ENCODE measurements around the gene MMP24OS.

Gene MMP24OS

DNA sequence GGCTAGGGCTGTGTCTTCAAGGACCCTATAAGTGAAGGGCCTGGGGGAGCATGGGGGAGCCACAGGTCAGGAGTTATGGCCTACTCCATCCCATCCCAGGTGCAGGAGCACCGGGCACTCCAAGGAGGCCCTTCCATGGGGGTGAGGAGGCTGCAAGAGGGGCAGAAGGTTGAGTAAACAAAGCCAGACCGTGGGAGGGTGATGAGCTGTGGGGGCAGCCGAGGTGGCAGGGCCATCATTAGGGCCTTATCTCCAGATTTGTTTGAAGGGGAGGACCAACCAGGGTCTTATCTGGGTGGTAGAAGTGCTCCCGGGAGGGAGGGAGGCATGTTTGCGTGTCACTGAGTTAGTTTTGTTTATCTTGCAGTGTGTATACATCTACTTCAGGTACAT, 16.4 kb upstream of the MMP24OS start:
- no peak overlapping the region for H3K27ac ChIP-seq
- TF ChIP-seq ZFX (IDR thresholded peaks at IDR 0.05), result no peak
- no peak for TF ChIP-seq CTCF (conservative IDR thresholded peaks at IDR 0.05)

DNA sequence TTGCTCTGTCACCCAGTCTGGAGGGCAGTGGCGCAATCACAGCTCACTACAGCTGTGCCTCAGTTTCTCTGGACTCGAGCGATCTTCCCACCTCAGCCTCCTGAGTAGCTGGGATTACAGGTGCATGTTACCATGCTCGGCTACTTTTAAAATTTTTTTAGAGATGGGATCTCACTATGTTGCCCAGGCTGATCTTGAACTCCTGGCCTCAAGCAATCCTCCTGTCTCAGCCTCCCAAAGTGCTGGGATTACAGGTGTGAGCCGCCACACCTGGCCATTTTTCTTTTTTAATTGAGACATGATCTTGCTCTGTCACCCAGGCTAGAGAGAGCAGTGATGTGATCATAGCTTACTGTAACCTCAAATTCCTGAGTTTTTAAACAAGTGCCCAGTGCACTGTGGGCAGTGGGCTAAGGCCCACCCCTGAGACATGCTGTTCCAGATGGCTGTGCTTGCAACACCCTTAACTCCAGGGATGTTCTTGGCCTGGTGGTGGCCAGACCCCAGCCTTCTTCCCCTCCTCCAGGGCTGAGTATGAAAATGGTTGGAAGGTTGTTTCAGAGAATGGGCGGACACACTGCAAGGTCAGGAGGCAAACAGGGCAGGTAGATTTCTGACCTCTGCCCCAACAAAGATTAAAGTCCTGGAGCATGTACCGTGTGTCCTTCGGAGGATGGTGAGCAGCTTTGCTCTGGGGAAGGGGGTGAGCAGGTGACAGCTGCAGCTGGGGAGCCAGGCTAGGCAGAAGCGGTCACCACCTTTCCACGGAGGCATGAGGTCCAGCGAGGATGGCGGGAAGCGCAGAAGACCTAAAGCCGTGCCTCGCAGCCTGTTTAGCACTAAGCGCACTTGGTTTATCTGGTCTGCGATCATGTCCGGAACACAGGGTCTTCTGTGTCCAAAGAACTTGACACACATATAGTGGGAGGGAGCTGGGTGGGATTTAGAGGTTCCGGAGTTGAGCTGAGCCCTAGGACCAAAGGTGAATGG, 15.7 kb upstream of the MMP24OS start:
- H3K27ac ChIP-seq, result no peak overlapping the region
- TF ChIP-seq CTCF (conservative IDR thresholded peaks at IDR 0.05) (no peak), ZFX (IDR thresholded peaks at IDR 0.05) (no peak)

DNA sequence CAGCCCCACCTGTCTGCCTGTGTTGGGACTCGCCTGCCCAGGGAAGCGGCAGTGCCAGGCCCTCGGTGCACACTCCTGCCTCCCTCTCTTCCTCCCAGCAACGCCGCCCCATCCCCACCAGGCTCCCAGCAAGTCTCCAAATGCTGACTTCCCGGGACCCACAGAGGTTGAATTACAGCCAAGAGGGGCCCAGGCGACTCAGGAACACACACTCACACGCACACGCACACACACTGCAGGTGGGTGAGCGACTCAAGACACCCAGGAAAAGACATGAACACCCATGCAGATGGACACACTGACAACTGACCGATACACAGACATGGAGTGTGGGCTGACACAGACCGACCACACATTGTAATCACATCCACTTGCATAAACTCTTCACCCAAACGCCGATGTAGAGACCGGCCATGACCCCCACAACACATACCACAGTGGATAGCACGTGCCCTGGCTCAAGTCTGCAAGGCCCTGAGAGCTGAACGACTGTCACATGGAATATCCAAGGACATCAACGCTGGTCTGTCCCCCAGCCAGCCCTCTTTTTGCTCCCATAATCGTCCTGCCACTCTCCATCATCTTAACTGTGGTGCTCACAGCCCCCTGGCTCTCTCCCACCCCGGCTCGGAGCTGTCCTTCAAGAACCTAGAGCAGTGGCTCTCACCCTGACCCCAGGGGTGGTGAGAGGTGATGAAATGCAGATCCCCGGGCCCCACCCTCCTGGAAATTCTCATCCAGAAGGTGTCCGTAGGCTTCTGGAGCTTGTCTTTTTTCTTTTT, 14.8 kb upstream of the MMP24OS start:
- no peak overlapping the region for H3K27ac ChIP-seq
- TF ChIP-seq ZFX (IDR thresholded peaks at IDR 0.05) (no peak), CTCF (conservative IDR thresholded peaks at IDR 0.05) (no peak)

- no peak within 1 kb of the TSS for H3K27ac ChIP-seq
- TF ChIP-seq CTCF (conservative IDR thresholded peaks at IDR 0.05) (no peak), ZFX (IDR thresholded peaks at IDR 0.05) (no peak)
Observed at GRCh38 chr20:35291654-35292503, 14.0 kb upstream of the MMP24OS start, which contains the start of gene FAM83C. FAM83C (minus strand) TSS chr20:35292425; CDS start chr20:35292304, 121 bp downstream.

GRCh38 chr20:35290887-35291417, 13.0 kb upstream of the MMP24OS start:
- TF ChIP-seq CTCF (conservative IDR thresholded peaks at IDR 0.05) (no peak), ZFX (IDR thresholded peaks at IDR 0.05) (no peak)
- H3K27ac ChIP-seq, result no peak overlapping the region

DNA sequence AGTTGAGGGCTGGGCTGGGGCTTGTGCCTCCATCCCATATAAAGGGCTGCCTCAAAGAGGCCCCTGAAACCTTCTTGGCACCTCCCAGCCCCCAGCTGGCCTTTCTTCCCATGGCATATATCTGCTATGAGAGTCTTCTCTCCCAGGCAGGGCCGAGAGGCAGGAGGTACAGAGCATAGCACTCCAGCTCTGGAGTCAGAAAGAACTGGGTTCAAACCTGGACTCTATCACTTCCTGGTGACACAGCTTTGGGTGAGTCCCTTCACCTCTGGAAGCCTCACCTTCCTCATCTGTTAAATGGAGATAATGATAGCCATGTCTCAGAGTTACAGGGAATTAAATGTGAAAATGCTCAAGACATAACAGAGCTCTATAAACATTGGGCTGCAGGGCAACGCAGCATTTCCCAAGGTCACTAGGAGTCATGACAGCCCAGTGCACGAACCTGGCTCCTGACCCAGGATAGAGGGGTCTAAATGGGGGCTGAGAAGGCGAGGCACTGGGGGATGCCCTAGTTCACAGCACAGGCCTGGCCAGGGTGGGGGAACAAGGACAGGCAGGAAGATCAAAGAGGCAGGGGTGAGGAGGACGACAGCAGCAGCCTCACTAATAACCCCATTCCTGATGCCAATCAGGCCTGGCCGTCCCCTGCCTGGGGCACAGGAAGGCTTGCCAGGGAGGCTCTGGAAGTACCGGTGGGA, 12.4 kb upstream of the MMP24OS start:
- TF ChIP-seq ZFX (IDR thresholded peaks at IDR 0.05), result no peak
- TF ChIP-seq CTCF (conservative IDR thresholded peaks at IDR 0.05), result no peak

More for the DNA sequence above, 12.4 kb upstream of the MMP24OS start:
- H3K27ac ChIP-seq, result no peak overlapping the region

All from C4-2B (cell line).